Thyroid gland (tissue), 4 donors: ENCODE data around the gene ZAP70.
"Not testable (repeated sequence)": the region's sequence is repeated elsewhere in the genome, so short reads cannot be mapped to it uniquely, and the experiment has no call there.

Source experiments
- CTCF ChIP-seq, 6 experiments: fragments of 200-600 bp in 3 of 6; fragments of 450-650 bp in 3 of 6; sonication (generic) in 3 of 6; IDR thresholded peaks; one replicate each; pipeline ENCODE4 v1.5.1; 2016 to 2019; ENCODE audit warnings: antibody characterized with exemption in 6 of 6, mild to moderate bottlenecking in 2 of 6, inconsistent platforms in 1 of 6, moderate library complexity in 1 of 6
- POLR2A ChIP-seq, 2 donors: fragments of 450-650 bp; IDR thresholded peaks; one replicate each; pipeline ENCODE4 v1.6.1; 2017; ENCODE audit warnings: antibody characterized with exemption in 2 of 2, mild to moderate bottlenecking in 2 of 2, moderate library complexity in 1 of 2

- TF ChIP-seq CTCF, POLR2A (IDR thresholded peaks at IDR 0.05): not testable (repeated sequence)
Observed at GRCh38 chr2:97687235-97687634, 26.1 kb upstream of the ZAP70 start.
